Melanocyte of skin (primary cell): ENCODE results near the gene PPME1. TPM values are rescaled to one million over a fixed set of nuclear protein-coding genes. Genes with fewer than 3 reads are reported as not detected.

Experiments
- small RNA-seq, 2 donors: library from RNA; depleted of rRNA; stranded (forward); fragments of <200 nt; gene quantifications; one replicate each; pipeline ENCODE3, GENCODE V24; 2012
- total RNA-seq, 2 donors: library from RNA; depleted of rRNA; stranded (reverse); fragments of >200 nt; gene quantifications; 2 replicates each; pipeline ENCODE4 v1.2.3, GENCODE V29; 2012

Gene PPME1
- total RNA-seq: 10 to 100 TPM; 29.3 to 32.0 TPM

GRCh38 chr11:74170694-74171629, at the start of gene PPME1, which contains the start of gene C2CD3:
TSS of gene PPME1 (plus strand) at chr11:74171289. CDS start at chr11:74171422, 133 bp downstream.
TSS of gene C2CD3 (minus strand) at chr11:74171002. CDS start at chr11:74170792, 210 bp downstream.

Small RNA genes within 50 kb of the gene (small RNA-seq; reads per million reads assigned to genes)
- 0 reads per million in 2 donors for gene AP002392.1
- 0 reads per million in 2 donors for gene RF00409

Other genes with a start within 250 kb of the PPME1 start
- gene DNAJB13, start 220.3 kb upstream of the PPME1 start, total RNA-seq: not detected
- 1 to 10 TPM; 1.0 to 2.7 TPM for gene UCP2, start 188.4 kb upstream of the PPME1 start, total RNA-seq
- under 1 TPM; 0.33 to 0.34 TPM for gene UCP3, start 162.2 kb upstream of the PPME1 start, total RNA-seq
- 10 to 100 TPM; 14.7 to 16.9 TPM for gene C2CD3, start 287 bp upstream of the PPME1 start, total RNA-seq
- gene P4HA3, start 140.4 kb downstream of the PPME1 start, total RNA-seq: under 1 TPM in 1 of 2 donors, not detected in 1; 0.33 TPM
- gene PGM2L1, start 227.1 kb downstream of the PPME1 start, total RNA-seq: 1 to 10 TPM; 2.3 to 4.1 TPM